NB4 (cell line): ENCODE data around the gene ABCB8.

Experiments
- TF ChIP-seq, protein P1 (sequence below): IDR thresholded peaks from one replicate; pipeline ENCODE4 v1.5.1; 2012; ENCODE audit warnings: low read depth, low read length
- TF ChIP-seq, protein P2 (sequence below): IDR thresholded peaks from 2 replicates; pipeline ENCODE4 v1.6.1; 2011; ENCODE audit warnings: low read depth, low read length

DNA sequence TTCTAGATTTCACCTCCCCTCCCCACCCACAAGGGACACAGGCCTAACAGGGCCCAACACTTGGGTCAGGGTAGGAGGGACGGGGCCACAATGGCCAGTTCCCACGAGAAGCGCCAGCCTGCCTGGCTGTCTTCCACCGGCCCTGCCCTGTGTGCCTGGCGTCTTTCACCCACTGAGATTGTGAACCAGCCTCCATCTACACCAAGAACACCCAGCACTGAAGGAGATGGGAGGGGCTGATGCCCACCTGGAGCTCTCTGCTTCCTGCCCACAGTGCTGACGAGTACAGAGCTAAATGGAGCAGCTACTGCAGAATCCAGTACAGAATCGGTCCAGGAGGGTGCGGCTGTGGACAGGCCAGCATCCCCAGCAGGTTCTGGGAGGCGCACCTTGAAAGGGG lies 17.7 kb downstream of the ABCB8 start:
- TF ChIP-seq, protein P1, sequence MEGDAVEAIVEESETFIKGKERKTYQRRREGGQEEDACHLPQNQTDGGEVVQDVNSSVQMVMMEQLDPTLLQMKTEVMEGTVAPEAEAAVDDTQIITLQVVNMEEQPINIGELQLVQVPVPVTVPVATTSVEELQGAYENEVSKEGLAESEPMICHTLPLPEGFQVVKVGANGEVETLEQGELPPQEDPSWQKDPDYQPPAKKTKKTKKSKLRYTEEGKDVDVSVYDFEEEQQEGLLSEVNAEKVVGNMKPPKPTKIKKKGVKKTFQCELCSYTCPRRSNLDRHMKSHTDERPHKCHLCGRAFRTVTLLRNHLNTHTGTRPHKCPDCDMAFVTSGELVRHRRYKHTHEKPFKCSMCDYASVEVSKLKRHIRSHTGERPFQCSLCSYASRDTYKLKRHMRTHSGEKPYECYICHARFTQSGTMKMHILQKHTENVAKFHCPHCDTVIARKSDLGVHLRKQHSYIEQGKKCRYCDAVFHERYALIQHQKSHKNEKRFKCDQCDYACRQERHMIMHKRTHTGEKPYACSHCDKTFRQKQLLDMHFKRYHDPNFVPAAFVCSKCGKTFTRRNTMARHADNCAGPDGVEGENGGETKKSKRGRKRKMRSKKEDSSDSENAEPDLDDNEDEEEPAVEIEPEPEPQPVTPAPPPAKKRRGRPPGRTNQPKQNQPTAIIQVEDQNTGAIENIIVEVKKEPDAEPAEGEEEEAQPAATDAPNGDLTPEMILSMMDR: no peak
- TF ChIP-seq, protein P2, sequence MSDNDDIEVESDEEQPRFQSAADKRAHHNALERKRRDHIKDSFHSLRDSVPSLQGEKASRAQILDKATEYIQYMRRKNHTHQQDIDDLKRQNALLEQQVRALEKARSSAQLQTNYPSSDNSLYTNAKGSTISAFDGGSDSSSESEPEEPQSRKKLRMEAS: no peak
